HG03060 (cell line): ENCODE results near the gene SYT2.
"Not testable (repeated sequence)": the region's sequence is repeated elsewhere in the genome, so short reads cannot be mapped to it uniquely, and the experiment has no call there.

ENCODE experiments used
- ATAC-seq: cut with Tn5 transposase; IDR thresholded peaks from one replicate; pipeline ENCODE4 v1.9.1; 2021; ENCODE audit warnings: low read depth, moderate number of reproducible peaks; ENCODE audit not compliant: unreplicated experiment

SYT2 gene

DNA sequence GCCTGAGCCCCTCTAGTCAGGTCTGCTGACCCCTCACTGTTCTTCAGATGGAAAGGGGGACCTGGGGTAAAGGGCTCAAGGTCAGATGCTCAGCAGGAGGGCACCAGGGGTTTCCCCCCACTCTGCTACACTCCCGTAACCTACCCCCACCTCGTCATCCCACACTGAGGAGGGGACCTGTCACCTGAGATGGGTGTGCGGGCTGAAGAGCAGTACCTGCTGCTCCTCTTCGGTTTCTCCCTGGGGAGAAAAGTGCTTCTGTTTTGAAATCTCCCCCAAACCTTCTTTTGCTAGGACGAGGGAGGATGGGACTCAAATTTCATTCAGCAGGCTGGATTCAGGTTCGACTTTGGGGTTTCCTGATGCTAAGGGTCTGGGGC is 65.2 kb downstream of the SYT2 start:
- ATAC-seq: no peak

DNA sequence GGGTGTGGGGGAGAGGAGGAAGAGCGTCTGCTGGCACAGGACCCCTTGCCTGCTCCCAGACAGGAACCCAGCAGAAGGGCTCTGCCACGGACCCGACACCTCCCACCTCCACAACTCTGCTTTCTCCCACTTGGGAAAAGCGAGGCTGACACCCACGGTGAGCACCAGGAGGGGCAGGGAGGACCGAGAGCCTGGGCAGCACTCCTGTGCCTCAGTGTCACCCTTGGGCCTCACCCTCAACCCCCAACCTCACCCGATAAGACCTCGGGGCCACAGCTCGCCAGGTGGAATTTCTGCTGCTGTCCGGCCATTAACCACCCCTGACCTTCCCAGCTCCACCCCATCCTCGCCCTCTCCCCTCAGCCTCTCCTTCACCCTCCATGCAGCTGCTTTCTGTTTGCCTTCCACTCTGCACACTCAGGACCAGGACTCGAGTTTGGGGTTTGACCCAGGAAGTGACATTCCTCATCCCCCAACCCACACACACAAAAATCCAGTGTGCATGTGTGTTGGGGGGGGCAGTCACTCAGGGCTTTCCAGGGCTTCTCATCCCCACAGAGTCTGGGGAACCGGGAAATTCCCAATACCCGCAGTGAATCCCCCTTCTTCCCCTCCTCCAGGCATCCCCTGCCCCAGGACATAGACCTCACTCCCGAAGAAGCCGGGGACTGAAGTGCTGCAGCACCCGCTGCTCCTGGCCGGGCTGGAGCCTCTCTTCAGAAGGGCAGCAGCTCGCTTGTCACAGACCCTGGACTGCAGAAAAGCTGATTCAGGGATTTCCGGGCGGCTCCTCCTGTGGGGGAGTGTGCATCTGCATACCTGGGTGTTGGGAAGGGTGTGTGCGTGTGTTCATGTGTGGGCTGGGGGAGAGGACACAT is 65.8 kb downstream of the SYT2 start:
- no peak for ATAC-seq

DNA sequence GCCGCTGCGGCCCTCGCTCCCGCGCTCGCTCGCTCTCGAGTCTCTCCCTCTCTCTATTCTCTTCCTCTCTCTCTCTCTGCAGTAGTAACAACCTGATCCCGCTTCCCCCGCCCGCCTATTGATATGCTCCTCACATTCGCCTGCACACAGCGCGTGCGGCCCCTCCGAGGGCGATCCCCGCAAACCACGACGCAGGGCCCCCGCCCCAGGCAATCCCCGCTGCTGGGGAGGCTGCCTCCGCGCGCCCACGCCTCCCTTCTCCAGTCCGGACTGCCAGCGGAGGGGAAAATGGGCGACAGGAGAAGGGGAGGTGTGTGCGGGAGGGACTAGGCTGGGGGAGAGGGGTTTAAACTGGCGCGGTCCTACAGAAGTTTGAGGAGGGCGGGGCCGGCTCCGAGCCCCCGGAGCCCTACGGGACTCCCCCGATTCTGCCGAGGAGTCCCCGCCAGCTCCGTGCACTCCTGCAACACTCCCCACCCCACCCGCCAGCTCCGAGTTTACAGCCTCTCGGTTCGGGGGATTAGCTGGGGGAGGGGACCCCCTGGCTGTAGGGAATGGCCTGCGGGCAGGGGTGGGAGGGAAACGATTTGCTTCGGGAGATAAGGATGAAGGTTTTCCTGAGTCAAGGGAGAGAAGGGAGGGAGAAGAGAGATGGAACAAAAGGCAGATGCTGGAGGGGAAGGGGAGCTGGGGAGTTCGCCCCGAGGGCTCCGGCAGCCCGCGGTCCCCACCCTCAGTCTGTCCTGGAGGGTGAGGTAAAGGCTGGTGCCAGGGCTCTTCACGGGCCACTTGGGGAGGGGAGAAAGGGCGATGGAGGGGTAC is 66.6 kb downstream of the SYT2 start:
- ATAC-seq: no peak

DNA sequence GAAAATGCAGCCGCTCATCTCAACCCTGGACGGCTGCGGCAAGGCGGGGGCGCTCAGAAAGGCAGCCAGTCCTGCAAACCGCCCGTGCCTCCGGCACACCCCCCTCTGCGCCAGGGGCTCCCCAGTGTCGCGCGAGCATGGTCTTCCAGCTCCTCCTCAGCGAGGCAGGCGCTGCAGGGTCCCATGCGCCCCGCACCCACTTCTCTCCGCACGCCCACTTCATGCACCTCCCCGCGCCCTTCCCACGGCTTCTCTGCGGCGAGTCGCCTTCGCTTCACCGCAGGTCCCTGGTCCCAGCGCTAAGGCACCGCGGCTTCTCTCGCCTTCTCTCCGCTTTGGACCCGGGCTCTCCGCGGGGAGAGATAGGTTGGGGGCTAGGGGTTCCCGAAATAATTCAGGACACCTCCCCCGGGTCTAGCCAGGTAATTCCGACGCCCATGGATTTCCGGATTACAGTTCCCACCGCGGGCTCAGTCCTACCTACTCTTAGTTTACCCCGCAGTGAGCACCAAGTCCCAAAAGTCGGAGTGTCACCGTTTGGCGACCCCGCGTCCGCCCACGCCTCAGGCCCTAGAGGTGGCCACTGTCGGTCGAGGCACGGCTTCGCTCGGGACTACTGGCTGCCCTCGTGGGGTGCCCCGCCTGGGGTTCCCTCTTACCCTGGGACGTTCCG is 67.5 kb downstream of the SYT2 start:
- no peak for ATAC-seq

DNA sequence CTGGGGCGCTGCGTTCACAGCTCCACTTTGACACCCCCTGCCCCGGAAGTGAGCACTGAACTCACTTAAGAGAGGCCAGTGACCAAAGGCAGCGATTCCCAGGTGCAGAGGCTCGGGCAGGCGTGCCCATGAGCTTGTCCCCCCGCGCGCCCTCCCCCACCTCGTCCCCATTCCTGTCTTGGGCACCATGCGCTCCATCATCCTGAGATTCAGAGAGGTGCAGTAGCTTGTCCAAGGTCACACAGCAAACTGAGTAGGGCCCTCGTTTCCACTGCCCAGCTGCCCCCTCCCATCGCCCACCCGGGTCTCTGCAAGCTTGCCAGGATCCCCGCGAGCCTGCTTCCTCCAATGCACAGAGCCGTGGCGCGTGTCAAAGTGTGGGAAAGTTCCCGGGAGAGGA is 68.0 kb downstream of the SYT2 start:
- no peak for ATAC-seq

DNA sequence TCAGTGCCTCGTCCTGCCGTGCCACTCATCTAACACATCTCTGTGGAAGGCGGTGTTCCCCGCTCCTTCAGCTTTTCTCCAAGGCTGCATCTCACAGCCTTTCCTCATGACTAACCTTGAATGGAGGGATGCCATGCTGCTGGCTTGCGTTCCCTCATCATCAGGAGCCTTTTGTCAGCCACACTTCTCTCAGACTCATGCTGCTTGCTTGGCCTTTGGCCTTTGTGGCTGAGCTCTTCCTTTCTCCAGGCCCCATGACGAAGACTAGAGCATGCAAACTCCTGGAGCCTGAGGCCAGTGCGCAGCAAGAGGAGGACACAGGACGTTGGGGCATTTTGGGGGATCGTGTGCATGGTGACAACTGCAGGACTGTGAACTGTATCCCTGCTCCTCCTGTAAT is 70.8 kb downstream of the SYT2 start:
- ATAC-seq: no peak

DNA sequence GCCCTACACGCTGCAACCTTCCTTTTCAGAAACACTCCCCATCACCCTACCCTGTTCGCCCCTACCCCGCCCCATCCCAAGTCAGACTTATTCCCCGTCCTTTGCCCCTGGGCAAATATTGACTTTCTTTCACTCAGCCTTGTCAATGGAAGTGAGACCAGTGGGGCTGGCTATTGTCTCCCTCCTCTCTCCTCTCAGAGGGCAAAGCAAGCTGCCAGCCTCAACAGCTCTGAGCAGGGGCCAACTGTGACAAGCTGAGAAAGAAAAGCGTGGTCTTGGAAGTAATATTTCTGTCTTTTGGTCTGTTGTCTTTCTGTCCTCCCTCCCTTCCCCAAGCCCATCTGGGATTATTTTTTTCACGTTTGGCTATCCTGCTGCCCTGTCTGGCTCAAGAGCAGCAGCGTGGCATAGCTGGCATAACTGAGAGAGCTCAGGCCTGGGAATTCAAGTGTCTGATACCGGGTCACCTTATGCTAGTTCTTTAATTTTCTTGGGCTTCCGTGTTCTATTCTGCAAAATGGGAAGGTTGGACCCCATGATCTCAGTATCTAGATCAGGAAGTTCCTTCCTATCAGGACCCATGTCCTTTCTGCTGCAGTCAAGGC is 71.5 kb downstream of the SYT2 start:
- ATAC-seq: not testable (repeated sequence)

DNA sequence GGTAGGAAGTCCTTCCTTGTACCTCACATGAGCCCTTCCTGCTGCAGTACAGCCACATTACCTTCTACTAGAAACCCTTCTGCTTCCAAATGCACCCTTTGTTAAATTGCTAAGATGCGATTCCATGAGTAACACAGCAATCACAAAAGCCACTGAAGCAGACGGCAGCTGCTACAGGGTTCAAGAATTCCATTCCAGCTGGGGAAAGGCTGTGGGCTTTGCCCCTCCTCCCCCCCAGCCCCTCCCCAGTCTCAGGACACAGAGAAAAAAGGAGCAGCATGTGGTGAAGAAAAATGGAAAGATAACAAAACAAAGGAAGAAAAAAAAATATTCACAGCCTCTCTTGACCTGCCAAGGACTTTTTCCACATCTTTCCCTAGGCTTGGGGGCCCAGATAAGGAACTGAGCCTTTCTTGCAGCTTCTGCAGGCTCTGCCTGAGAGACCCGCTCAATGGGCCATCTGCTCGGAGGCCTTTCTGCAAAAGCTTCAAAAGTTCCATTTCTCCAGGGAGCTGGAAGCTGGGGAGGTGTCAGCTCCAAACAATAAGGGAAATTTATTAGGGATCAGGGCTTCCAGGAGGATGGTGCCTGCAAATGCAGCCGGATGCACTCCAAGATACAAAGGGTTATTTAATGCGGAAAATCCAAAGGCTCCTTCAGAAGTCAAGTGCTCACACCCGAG is 72.1 kb downstream of the SYT2 start:
- ATAC-seq: no peak

DNA sequence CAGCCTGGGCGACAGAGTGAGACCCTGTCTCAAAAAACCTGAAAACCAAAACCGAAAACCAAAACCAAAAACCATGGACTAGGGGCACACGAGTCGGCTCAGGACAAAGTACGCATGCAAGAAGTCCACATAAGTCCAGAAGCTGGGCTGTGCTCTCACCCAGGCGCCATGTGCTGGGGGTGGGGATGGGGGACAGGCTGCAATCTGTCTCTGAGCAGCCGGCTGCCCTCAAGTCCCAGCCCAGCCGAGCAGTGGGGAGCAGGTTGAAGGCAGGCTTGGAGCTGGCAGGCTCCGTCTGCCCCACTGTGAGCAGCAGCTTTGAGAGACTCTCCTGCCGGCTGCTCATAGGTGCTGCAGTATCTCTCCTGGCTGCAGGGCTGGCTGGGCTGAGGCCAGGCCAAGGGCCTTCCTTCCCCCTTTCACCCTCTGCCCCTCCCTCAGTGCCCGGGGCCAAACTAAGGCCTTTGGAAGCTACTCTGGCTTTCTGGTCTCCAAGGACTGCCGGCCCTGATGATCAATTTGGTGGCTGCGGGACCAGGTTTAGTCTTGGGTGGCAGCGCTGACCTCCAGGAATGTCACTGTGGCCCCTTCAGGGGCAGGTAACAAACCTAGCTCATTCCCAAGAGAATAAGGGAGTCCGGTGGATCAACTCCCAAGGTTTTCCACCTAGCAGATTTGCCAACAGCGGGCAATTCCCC is 72.8 kb downstream of the SYT2 start:
- not testable (repeated sequence) for ATAC-seq

DNA sequence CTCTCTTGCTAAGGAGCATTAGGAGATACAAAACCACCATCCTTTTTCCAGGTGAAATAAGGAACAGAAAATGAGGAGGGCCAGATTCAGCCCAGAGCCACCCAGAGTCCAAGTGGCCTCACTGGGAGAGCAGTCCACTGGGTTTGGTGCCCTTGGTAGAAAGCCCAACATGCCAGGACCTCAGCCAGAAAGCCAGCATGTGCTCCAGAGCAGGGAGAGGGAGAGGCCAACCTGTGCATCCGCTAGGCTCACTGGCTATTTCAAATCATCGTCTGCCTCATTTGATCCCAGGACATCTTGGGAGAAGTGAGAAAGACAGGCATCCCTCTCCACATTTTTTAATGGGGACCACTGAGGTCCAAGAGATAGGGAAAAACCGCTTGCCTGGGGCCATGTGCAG is 74.1 kb downstream of the SYT2 start:
- ATAC-seq: not testable (repeated sequence)

DNA sequence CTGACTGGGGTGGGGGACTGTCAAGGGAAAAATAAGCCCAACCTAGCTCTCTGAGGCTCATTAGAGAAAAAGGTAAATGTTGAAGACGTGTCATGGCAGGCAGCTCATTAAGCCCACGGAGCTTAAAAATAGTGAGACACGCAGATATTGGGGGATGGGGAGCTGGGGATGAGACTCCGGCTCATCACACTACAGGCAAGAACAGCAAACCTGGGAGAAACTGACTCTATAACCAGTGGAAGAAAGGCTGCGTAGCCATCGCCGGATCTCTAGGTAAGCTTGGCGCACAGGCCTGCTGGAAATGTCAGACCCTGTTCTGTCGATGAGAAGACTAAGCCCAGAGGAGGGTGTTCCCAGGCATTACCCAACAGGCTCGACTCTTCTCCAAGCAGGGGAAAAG is 78.0 kb downstream of the SYT2 start:
- no peak for ATAC-seq

DNA sequence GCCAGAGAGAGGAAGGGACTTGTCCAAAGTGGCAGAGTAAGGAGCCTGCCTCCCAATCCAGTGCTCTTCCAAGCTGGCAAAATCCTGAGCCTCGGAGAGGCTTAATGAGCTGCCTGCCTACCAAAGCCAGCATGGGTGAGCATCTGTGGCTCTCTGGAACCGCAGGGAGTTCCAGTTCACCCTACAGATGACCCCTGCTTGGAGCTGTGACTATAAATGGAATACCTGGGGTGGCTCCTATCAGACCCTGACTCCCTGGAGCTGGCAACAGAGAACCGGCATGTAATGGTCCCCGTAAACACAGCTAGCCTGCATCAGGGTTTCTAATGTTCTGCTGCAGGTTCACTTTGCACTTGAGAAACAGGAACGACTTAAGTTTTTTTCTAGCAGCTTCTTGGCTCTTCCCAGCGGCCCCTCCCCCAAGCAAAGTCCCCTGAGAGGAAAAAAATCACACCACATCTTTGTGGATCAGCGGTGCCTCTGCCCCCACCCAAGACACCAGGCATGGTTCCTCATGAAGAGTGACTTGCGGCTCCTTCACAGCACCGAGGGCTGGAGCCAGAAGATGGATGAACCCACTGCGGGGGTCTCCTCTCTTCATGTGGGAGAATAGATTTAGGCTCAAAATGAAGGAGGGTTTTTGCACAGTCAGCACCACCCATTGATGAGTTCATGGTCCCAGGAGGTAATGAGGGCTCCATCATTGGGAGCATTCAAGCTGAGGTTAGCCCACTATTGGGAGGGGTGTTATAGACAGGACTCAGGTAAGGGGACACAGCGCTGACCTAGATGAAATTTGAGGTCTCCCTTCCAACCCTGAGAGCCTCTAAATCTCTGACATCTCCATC is 79.0 kb downstream of the SYT2 start:
- ATAC-seq: no peak

DNA sequence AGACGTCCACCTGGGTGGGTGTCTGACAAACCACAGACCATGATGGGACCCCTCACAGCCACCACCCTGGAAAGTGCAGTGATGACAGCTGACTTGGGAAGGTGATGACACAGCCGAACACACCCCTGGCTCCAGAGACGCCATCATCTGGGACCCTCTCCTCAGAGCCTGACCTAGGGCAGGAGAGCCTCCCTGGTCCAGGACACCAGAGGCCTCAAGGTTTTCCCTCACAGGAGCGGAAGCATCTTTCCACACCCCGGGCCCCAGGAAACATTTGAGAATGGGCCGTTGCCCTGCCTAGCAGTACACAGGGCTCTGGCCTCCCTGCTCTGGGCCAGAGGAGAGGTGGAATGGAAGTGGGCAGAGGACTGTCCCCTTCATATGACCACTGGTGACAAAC is 79.7 kb downstream of the SYT2 start:
- no peak for ATAC-seq

DNA sequence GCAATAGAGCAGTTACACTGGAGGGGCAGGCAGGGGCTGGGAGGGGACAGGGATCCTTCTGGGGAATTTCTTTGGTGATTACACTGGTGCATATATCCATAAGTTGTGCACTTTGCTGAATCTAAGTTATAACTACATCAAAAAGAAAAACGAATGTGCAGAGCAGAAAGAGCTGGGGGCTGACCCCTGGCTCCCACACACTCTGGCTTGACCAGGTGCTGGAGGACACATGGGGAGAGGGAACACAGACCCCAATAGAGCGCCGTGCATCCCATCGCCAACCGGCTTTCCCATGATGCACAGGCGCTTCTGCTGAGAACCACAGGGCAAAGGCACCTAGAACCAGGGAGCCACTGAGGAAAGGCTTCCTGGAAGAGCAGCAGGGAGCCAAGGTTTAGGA is 80.2 kb downstream of the SYT2 start:
- ATAC-seq: not testable (repeated sequence)

DNA sequence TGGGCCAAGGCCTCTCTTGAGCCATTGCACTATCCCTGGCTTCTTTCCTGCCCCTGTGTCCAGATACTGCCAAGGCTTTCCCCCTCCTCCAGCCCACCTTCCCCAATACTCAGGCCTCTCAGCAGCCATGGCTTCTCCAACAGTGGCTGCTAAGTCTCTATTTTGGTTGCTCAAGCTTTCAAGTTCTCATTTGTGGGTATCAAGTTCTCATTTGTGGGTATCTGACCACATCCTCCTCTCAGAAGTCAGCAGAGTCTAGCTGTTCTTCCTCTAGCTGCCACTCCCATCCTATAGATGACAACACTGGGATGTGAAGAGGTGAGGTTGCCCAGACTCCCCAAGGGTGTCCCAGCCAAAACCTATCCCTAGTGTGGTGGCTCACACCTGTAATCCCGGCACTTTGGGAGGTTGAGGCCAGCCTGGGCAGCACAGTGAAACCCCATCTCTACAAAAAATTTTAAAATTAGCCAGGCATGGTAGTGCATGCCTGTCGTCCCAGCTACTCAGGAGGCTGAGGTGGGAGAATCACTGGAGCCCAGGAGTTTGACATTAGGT is 80.9 kb downstream of the SYT2 start:
- ATAC-seq: peak; percentile 67

DNA sequence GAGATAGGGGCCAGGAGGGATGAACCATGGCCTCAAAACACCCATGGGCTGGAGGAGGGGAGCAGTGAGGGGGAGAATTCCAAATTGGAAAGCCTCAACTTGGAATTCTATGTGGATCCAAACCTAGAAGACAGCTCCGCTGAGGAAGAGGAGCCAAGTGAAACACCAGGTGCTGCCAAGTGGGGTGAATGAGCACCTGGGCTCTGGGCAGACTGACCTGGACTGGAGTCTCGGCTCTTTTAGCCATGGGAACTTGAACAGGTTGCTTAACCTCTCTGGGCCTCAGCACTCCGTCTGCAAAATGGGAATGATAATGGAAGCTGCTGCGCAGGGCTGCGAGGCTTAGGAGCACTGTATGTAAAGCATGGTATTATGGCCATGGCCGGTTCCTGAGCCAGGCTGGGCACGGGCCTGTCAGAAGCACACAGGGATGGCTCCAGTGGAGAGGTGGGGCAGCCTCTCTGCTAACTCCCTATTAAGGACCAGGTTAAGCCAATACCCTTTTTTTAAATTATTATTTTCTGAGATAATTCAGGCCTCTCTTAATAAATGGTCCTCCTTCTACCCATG is 81.5 kb downstream of the SYT2 start:
- ATAC-seq: no peak

DNA sequence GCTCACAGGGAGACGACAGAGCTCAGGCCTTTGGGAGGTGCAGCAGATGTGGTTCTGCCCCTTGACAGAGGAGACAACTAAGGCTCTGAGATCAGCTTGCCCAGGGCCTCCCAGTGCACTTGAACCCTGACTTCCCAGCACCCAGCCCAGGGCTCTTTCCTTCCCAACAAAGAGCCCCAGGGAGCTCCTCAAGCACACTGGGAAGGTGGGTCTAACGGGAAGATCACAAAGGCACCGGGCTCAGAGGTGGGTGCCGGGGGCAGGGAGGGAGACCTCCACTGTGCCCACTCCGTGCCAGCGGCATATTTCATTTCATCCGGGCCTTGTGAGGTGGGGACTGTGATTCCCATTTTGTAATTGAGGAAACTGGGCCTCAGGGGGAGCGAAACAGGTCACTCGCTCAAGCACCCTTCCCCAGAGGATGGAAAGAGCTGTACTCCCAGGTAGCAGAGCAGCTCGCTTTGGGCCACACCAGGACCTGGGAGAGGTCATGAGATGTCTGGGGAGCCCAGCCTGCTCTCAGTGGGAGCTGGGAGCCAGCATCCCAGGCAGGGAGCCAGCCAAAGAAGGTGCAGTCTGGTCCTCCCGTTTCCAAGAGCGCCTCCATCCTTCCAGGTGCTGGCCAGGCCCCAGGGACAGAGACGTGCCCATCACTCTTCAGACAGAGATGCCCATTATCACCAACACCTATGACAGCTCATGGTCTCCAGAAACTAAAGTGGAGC is 82.3 kb downstream of the SYT2 start:
- ATAC-seq: no peak
